ENCODE measurements around the gene TJP1.
"Not testable (repeated sequence)": the region's sequence is repeated elsewhere in the genome, so short reads cannot be mapped to it uniquely, and the experiment has no call there.

TJP1 gene

GRCh38 chr15:29750754-29751153 lies 71.5 kb downstream of the TJP1 start:
- DNase-seq, result no peak

- DNase-seq, result no peak
Measured at GRCh38 chr15:29749365-29750086, 72.7 kb downstream of the TJP1 start.

GRCh38 chr15:29747837-29748417 lies 74.3 kb downstream of the TJP1 start:
- DNase-seq, result no peak

- DNase-seq, result no peak
Measured at GRCh38 chr15:29743475-29743874, 78.8 kb downstream of the TJP1 start.

- no peak for DNase-seq
Measured at GRCh38 chr15:29740692-29741311, 81.5 kb downstream of the TJP1 start.

GRCh38 chr15:29736744-29737020 lies 85.6 kb downstream of the TJP1 start:
- no peak for DNase-seq

- no peak for DNase-seq
Measured at GRCh38 chr15:29736012-29736743, 86.1 kb downstream of the TJP1 start.

- DNase-seq, result no peak
Measured at GRCh38 chr15:29734917-29735572, 87.2 kb downstream of the TJP1 start.

GRCh38 chr15:29731865-29732264 lies 90.4 kb downstream of the TJP1 start:
- no peak for DNase-seq

- DNase-seq, result not testable (repeated sequence)
Measured at GRCh38 chr15:29730471-29730870, 91.8 kb downstream of the TJP1 start.

GRCh38 chr15:29728418-29728817 lies 93.8 kb downstream of the TJP1 start:
- DNase-seq, result no peak

GRCh38 chr15:29727871-29728270 lies 94.4 kb downstream of the TJP1 start:
- DNase-seq, result no peak

GRCh38 chr15:29726553-29726952 lies 95.7 kb downstream of the TJP1 start:
- no peak for DNase-seq

GRCh38 chr15:29724026-29724425 lies 98.2 kb downstream of the TJP1 start:
- DNase-seq, result no peak

- DNase-seq, result no peak
Measured at GRCh38 chr15:29713784-29714183, 108.5 kb downstream of the TJP1 start.

- no peak for DNase-seq
Measured at GRCh38 chr15:29712149-29712885, 110.0 kb downstream of the TJP1 start.

- no peak for DNase-seq
Measured at GRCh38 chr15:29711531-29711930, 110.7 kb downstream of the TJP1 start.

- no peak for DNase-seq
Measured at GRCh38 chr15:29708519-29708918, 113.7 kb downstream of the TJP1 start.

- DNase-seq, result no peak
Measured at GRCh38 chr15:29704950-29705597, 117.2 kb downstream of the TJP1 start.

GRCh38 chr15:29701151-29701550 lies 121.1 kb downstream of the TJP1 start:
- DNase-seq, result no peak

GRCh38 chr15:29700296-29700695 lies 122.0 kb downstream of the TJP1 start:
- DNase-seq, result no peak

- DNase-seq, result no peak
Measured at GRCh38 chr15:29699791-29700190, 122.5 kb downstream of the TJP1 start.
